GM23248 (cell line): ENCODE measurements around the gene SPEN.
"Not testable (repeated sequence)": the region's sequence is repeated elsewhere in the genome, so short reads cannot be mapped to it uniquely, and the experiment has no call there.

Experiments
- EZH2 ChIP-seq: fragments of 200-600 bp; sonication (generic); IDR thresholded peaks from 2 replicates; pipeline ENCODE4 v1.6.1; 2018; ENCODE audit warnings: antibody characterized with exemption, mild to moderate bottlenecking; ENCODE audit not compliant: insufficient read depth, poor library complexity, severe bottlenecking
- EZH2phosphoT487 ChIP-seq: fragments of 200-600 bp; sonication (generic); IDR thresholded peaks from 2 replicates; pipeline ENCODE4 v1.6.1; 2018; ENCODE audit warnings: antibody characterized with exemption, moderate library complexity, mild to moderate bottlenecking, low read depth; ENCODE audit not compliant: insufficient read depth

GRCh38 chr1:15846056-15846455 is 1.5 kb upstream of the SPEN start:
- not testable (repeated sequence) for TF ChIP-seq EZH2, EZH2phosphoT487
